HG03565 (cell line): ENCODE results near the gene VAV2.
"Not testable (repeated sequence)": the region's sequence is repeated elsewhere in the genome, so short reads cannot be mapped to it uniquely, and the experiment has no call there.

ENCODE experiments used
- ATAC-seq: cut with Tn5 transposase; IDR thresholded peaks from one replicate; pipeline ENCODE4 v1.9.1; 2021; ENCODE audit warnings: mild to moderate bottlenecking, moderate library complexity; ENCODE audit not compliant: unreplicated experiment

VAV2 gene

GRCh38 chr9:133971981-133972941 is 19.9 kb downstream of the VAV2 start:
- ATAC-seq = no peak

GRCh38 chr9:133971121-133971951 is 20.8 kb downstream of the VAV2 start:
- ATAC-seq = no peak

DNA sequence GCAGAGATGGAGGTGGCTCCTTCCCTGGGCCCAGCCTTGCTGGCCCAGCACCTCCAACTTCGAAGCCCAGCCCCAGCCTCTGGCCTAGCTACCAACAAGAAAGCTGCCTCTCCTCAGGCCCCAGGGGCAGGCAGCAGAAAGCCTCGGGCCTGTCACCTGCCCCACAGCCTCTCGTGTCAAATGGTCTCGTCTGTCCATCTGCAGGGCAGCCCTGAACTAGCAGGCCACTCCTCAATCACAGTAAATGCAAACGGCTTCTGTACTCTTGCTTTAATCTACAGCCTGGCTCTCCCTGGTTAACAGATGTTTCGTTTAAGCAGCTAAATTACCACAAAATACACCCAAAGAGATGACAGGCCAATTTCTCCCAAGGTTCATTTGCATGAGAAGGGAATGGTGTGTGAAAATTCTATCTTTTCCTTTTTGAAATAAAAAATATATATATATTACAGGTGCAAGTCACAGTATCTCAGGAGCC is 21.5 kb downstream of the VAV2 start:
- no peak for ATAC-seq

- ATAC-seq = no peak
Observed at GRCh38 chr9:133969681-133970580, 22.2 kb downstream of the VAV2 start.

DNA sequence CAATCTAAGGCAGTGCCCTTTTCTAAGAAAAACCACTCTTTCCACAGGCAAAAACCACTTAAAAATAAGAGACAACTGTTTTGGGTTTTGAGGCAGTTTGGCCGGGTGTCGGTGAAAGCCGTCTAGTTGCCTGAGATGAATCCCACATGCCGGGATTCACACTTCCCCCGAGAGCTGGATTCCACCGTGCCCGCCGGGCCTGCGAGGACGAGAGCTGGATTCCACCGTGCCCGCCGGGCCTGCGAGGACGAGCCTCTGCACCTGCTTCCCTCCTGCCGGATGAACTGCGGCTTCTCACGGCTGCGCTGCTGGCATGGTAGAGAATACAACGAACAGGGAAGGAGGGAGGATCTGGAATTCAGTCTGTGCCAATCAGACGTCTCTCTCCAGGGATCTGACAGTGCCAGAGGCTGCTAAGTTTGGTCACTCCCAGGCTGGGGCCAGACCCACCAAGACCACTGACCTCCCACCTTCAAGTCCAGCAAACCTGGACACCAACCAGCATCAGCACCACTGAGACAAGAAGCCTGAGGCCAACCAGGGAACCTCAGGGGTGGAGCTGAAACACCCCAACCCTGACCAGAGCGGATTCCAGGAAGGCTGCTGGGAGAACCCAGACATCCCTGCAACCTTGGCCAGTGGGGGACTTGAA is 23.0 kb downstream of the VAV2 start:
- no peak for ATAC-seq

DNA sequence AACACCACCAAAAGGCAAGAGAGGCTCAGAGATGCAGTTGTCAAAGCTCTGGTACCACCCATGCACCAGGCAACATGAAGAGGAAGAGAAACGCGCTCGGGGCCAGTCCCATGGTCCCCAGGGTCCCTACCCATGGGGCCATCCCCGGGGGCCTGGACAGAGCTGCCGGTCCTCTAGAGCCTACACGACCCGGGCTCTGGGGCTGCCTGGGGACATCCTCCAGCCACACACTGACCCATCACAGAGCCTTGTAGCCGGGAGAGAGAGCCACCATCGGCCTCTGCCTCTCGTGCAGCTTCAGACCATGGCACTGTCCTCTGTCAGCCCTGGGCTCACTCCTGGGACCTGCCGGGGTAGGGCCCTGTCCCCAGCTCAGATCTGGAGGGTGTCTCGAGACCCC is 23.7 kb downstream of the VAV2 start:
- ATAC-seq = no peak

GRCh38 chr9:133967024-133967741 is 24.9 kb downstream of the VAV2 start:
- no peak for ATAC-seq

DNA sequence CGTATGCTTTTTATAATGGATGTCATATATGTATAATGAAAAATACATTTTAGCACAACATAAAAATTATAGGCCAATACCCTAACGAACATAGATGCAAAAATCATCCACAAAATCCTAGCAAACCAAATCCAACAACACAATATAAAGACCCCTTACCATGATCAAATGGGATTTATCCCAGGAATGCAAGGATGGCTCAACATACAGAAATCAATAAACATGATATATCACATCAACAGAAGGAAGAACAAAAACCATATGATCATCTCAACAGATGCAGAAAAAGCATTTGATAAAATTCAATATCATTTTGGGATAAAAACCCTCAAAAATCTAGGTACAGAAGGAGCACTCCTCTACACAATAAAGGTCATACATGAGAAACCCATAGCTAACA is 27.7 kb downstream of the VAV2 start:
- ATAC-seq = no peak

GRCh38 chr9:133963166-133963565 is 29.0 kb downstream of the VAV2 start:
- no peak for ATAC-seq

DNA sequence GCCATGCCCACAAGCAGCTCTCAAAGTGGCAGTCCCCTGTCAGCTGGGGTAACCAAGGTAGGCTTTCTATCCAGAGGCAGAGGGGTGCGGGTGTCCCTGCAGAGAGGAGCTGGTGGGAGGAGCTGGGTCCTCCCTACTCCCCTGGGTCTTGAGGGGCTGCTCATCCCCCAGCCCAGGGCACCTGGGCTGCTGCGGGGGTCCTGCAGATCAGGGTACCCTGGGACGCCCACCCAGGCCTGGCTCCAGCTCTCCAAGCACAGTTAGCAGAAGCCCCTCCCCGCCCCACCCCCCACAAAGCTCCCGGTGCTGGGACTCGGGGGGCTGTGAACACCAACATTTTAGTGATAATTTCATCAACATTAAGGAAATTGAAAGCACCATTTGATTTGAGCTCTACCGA is 29.8 kb downstream of the VAV2 start:
- ATAC-seq = no peak

DNA sequence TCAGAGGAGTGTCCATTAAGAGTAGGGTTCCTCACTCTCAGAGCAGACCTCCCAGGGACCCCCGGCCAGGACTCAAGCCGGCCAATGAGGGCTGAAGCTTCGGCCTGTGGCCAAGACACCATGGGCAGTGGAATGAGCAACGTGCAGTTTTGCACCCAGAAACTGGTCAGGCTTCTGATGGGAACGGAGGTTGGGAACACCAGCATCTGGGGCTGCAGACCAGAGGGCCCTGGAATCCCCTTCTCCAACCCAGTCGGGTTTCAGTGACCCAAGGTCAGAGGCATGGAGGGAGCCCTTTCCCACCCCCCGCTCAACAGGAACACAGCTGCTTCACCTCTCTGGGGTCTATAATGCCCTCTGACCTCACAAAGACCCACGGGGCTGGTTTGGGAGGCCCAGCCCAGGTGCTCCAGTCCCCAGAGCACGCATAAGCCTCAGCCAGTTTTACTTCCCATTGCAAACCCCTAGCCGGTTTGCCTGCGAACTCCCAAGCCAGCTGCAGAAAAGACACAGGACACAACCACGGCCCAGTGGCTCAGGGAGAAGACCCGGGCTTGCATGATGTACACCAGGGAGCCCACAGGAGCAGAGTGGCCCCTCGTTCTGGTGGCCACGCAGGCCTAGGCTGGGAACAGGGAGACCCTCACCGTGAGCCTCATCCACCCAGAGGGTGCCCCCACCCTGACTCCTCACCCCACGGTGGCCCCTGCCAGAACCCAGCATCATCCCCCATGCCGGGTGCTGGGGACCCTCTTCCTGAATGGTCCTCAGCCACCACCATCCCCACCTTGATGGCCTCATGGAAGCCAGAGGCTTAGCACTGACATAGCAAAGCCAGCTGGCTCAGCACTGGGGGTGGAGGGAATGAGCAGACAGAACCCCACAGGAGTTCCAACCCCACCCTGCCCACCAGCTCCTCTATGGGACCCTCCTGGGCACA is 30.6 kb downstream of the VAV2 start:
- no peak for ATAC-seq

GRCh38 chr9:133960568-133961129 is 31.5 kb downstream of the VAV2 start:
- no peak for ATAC-seq

GRCh38 chr9:133959966-133960567 is 32.1 kb downstream of the VAV2 start:
- ATAC-seq = no peak

DNA sequence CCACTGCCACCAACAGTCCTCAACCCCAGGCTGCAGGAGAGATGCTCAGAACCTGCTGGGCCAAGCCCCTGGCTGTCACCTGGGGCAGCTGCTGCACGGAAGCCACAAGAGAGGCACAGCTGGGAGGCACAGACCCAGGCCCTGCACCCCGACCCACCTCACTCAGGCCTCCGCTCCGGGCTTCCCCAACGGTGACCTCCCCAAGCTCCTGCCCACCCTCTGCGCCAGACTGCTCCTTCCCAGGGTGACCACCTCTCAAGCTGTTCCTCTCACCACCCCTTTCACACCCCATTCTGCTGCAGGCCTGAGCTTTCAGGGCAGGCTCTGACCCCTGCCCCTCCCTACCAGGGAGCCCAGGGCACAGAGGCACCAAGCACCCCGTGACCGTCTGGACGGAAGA is 33.0 kb downstream of the VAV2 start:
- ATAC-seq = no peak

DNA sequence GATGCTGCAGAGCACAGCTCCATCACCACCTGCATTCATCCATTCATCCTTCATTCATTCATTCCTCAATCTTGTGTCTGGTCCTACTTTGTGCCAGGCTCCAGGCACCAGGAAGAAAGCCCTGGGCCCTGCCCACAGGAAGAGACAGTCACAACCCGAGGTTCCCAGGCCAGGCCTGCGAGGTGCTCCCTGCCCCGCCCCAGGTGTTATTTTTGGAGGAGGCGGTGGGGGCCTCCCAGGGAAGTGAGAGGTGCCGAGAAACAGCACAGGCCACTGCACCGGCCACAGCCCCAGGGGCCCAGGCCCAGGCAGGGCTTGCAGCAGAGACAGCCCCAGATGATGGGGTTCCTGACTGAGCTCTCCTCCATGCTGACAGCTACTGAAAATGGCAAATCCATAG is 33.4 kb downstream of the VAV2 start:
- no peak for ATAC-seq

GRCh38 chr9:133957772-133958171 is 34.4 kb downstream of the VAV2 start:
- not testable (repeated sequence) for ATAC-seq

GRCh38 chr9:133957328-133957727 is 34.8 kb downstream of the VAV2 start:
- no peak for ATAC-seq
